DMS79 treated with DMSO at 0.1 percent for 48 hours (cell line): ENCODE results near the gene PGLYRP1.
A peak's percentile ranks its signal among the peaks of the same experiment; 100 is the strongest.

Experiments used
- DNase-seq: peaks from one replicate; lab custom pipeline; 2025; lab: John Stamatoyannopoulos, UW

The PGLYRP1 gene

DNA sequence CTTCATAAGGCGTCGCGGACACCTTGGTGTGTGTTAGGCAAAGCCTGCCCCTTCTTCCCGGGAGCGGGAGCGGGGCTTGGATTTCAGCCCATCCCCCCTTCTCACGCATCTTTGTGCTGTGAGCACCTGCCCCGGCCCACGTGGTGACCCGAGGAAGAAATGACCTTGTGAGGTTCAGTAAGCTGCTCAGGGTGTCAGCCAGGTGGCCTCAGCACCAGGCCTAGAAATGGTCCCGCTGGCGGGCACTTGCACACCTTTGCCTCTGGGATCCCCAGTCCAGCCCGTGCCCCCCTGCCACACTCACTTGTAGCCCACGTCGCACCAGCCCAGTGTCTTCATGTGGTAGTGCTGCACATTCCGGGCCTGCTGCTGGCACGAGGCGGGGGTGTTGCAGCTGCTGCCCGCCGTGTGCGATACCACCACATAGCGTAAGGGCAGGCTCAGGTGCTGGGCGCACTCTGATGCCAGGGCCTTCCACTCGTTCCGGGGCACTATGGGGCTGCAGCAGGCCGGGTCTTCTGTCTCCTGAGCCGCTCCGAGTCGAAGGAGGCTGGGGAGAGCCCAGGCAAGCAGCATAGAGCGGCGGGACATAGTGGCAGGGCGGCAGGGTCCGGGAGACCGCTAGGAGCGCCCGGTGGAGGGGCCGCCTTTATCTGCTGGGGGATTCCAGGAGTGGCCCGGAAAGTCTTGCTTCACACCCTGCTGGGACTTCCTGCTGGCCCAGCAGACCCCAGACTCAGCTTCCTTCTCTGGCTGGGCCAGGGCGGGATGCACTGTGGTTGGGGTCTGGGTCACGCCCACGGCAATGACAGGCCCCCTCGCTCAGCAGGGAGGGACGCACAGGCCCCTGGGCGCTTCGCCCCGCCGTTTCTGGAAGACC is at the start of gene PGLYRP1:
PGLYRP1 (minus strand) TSS at position 623 of the 880 bp plus-strand sequence; CDS start at position 591, 32 bp downstream.
- no peak for DNase-seq

- no peak for DNase-seq
Observed at GRCh38 chr19:46069806-46070341, 47.0 kb upstream of the PGLYRP1 start.

DNA sequence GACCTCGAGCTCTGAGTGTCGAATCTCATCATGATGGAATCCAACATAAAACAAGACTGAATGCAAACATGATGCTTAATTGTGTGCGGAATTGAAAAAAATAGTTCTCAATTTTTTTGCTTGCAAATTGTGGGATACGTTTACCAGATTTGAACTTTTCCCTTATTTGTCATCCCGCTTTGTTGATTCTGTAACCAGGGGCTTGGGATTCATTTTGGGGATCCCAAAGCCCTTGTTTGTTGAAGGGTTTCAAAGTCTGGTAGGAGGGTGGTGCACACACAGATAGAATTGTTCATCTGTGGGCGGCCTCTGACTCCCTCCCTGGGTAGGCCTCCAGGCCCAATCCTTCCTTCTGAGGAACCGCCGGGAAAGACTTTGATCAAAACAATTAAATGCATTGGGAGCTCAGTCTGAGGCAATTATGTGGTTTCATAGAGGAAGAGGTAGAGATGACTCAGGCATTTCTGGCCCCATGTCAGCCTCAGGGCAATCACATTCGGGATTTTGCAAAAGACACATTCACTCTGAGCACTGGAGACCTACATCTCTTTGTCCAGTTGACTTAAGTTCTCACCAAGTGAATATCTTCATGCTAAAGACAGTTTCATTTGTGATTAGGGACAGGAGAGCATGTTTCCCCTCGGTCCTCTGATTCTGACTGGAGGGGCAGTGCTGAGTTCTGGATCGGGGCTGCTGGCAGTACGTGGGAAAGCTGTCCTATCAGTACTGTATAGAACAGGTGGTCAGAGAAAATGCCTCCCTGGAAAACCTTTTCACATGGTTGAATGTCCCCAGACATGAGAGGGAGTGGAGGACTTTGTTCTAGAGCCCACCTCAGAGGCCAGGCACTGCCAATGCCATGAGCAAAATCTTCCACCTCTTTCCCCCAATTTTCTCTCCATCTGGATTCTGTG is 45.7 kb upstream of the PGLYRP1 start:
- DNase-seq, result no peak

- no peak for DNase-seq
Observed at GRCh38 chr19:46067691-46068090, 44.8 kb upstream of the PGLYRP1 start.

GRCh38 chr19:46066471-46066870 is 43.6 kb upstream of the PGLYRP1 start:
- no peak for DNase-seq

GRCh38 chr19:46065486-46066071 is 42.7 kb upstream of the PGLYRP1 start:
- peak; percentile 10 for DNase-seq

GRCh38 chr19:46063201-46063600 is 40.3 kb upstream of the PGLYRP1 start:
- no peak for DNase-seq

DNA sequence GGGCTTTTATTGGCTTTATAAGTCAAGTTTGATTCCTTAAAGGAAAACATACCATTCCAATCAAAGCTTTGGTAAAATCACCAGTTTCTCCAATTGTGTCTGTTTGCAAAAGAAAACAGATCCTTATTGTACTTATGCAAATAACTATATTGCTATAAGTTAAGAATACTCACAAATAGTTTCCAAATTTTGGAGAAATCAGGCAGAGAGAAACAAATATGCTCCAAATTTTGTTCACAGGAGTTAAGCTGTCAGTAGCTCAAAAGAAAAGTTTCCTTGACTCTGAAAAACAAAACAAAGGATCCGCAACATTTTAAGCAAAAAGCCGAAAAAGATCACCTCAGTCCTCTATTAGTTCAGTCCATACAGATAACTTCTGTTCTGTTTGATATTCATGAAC is 37.2 kb upstream of the PGLYRP1 start:
- no peak for DNase-seq

DNA sequence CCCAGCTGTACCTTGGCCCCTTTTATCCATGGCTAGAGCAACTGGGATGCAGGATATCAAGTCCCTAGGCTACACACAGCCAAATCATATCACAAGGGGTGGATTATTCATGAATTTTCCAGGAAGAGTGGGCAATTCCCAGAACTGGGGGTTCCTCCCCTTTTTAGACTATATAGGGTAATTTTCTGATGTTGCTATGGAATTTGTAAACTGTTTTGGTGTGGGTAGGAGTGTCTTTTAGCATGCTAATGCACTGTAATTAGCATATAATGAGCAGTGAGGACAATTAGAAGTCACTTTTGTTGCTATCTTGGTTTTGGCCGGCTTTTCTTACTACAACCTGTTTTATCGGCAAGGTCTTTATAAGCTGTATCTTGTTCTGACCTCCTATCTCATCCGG is 35.9 kb upstream of the PGLYRP1 start:
- no peak for DNase-seq

DNA sequence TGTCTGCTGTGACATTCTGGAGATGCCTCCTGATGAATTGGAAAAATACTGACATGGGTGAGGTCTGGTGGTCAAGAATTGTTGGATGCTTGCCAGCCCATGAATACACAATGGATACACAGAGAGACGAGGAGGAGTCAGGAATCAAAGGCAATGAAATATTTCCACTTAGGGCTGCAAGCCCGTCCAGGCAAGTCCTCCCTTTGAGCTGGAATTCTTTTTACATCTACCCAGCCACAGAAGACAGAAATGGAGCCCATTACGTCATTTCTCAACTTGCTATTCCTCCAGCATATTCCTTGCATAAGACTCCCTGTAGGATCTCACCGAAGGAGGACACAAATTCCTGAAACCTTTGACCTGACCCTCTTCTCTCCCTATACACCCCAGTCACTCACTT is 33.7 kb upstream of the PGLYRP1 start:
- DNase-seq, result no peak

- no peak for DNase-seq
Observed at GRCh38 chr19:46052896-46053295, 30.0 kb upstream of the PGLYRP1 start.

DNA sequence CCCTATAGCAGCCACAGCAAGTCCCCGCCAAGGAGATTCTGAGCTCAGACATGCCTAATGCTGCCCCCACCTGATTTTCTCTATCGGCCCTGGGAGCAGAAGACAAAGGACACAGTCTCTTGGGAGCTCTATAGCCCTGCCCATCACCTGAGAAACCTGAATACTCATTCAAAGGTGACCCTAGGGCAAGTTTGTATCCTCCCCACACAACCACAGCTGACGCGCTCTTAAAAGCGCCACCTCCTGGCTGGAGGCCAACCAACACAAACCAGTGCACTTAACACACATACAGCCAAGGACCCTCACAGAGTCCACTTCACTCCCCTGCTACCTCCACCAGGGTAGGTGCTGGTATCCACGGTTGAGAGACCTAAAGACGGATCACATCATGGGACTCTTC is 26.7 kb upstream of the PGLYRP1 start:
- DNase-seq, result peak; percentile 9

DNA sequence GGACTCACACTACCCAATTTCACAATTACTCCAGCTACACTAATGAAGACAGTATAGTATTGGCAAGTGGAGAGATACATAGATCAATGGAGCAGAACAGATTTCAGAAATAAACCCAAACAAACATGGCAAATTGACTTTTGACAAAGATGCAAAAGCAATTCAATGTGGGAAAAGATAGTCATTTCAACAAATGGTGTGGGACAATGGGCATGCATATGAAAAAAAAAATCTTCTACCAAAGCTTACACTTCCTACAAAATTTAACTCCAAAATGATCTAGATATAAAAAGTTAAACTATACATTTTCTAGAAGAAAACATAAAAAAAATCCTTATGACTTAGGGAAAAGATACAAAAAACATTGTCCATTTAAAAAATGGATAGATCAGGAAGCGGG is 20.7 kb upstream of the PGLYRP1 start:
- DNase-seq, result no peak

DNA sequence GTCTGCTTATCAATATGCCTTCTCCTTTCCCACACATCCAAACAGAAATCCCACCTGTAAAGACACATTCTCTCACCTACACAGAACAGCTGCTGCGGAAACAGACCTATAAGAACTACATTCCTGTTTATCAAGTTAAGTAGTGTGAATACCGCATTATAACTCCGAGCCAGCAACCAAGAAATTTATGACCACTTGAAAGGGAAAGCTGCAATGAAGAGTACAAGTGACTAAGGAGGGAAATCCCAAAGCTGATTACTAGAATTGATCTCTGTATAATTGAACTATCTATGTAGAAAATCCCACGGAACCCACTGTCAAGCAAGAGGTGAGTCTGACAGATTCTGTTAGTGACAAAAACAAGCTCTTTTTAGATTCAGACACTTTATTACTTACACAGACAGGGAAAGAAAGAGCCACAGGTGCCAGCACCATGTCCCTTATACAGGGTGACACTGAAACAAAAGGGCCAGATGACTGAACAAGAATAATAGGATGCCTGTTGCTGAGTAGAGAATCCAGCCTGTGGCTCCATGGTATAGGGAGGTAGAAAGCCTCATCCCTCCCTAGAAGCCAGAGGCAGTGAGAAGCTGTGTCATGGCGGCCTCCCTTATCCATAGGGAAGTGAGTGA is 19.5 kb upstream of the PGLYRP1 start:
- peak; percentile 69 for DNase-seq

GRCh38 chr19:46040952-46041500 is 18.2 kb upstream of the PGLYRP1 start, which contains the start of gene IGFL4:
IGFL4 (minus strand) TSS chr19:46041002; CDS start chr19:46040962, 40 bp downstream.
- peak; percentile 95 for DNase-seq

DNA sequence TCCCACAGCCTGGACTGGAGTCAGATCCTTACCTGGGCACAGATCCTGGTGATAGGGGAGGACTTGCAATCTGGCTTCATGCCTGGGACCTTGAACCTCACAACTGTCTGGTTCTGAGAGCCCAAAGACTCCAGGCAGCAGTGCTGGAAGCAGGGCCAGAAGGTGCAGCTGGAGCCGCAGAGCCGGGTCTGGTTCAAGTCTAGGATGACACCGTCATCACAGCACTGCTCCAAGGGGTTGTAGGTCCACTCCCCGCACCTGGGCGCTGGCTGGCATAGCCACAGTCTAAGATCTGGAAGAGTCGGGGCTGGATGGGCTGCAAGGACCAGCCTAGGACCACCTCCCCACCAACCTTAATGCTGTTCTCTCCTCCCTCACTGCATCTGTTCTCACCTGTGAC is 17.3 kb upstream of the PGLYRP1 start:
- DNase-seq, result no peak

DNA sequence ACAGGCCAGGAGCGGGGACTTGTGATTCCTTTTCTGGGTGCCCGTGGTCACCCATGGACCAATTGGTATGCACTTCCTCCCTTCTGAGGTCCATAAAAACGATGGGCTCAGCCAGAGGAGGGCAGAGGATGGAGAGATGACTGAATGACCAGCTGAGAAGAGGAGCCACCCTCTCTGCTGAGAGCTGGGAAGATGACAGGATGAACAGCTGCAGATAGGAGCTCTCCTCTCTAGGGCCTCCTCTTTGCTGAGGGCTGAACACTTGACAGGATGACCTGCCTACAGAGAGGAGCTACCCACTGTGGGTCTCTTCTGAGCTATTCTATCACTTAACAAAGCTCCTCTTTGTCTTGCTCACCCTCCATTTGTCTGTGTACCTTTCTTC is 13.9 kb upstream of the PGLYRP1 start:
- no peak for DNase-seq

- no peak for DNase-seq
Observed at GRCh38 chr19:46035986-46036743, 13.3 kb upstream of the PGLYRP1 start.

DNA sequence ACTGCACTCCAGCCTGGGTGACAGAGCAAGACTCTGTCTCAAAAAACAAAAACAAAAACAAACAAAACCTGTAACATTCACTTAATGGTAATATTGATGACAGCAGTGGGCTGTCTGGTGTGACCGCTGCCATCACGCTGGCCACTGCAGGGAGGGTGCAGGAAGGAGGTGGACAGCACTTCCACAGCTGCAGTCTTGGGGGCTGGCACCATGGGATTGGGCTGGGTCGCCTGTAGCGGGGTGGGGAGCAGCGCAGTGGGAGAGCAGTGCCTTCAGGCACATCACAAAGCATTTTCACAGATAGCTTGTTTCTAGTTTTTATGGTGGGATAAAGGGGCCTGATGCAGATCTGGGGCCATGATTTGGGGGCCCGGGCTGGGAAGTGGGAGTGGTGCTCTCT is 12.7 kb upstream of the PGLYRP1 start:
- DNase-seq, result no peak

DNA sequence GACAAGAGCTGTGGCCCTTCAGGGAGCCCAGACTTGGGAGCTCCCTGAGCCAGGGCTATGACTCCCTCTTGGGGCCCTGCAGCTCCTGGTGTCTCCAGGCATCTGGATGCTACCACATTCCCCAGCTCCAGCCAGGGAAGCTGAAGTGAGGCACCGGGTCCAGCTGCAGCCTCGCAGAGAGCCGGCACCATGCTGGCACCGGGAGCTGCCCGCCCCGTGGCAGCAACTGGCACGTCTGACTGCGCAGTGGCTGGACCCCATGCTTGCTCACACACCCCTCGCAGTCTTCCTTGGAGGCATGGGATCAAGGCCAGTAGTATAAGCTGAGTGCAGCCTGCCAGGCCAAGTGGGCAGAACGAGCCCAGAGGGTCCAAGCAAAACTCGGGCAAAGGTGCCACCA is 10.5 kb upstream of the PGLYRP1 start:
- no peak for DNase-seq

DNA sequence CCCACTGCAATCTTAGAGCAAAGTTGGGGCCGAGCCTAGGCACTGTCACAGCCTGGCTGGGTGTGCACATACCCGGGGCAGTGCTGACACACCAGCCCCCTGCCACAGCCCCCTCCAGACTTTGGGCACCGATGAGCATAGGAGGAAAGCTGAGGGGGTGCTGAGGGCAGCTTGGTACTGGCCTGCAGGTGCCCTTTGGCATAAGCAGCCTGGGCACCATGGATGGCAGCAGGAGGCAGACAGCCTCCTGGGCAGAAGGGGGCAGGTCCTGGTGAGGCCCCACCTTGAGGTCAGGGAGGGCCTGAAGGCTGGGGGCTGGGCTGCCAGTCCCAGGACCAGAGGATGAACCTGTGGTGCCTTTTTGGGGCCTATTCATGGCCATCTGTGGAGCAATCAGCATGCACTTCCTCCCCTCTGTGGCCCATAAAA is 9.8 kb upstream of the PGLYRP1 start:
- DNase-seq, result no peak
